Mucosa of stomach (tissue), 1 donor: ENCODE data around the gene PUM2.

Experiments
- H3K27me3 ChIP-seq: one replicate; pipeline ENCODE4 v1.7.0; 2013; ENCODE audit warnings: mild to moderate bottlenecking, low read length; ENCODE audit not compliant: control insufficient read depth, insufficient read depth
- H3K36me3 ChIP-seq: one replicate; pipeline ENCODE4 v1.7.0; 2013; ENCODE audit warnings: low read length; ENCODE audit not compliant: control insufficient read depth, insufficient read depth
- H3K4me1 ChIP-seq: one replicate; pipeline ENCODE4 v1.7.0; 2013; ENCODE audit warnings: mild to moderate bottlenecking, low read length; ENCODE audit not compliant: control insufficient read depth, insufficient read depth
- H3K4me3 ChIP-seq: one replicate; pipeline ENCODE4 v1.7.0; 2013; ENCODE audit warnings: low read length
- H3K9ac ChIP-seq: one replicate; pipeline ENCODE4 v1.7.0; 2013; ENCODE audit warnings: mild to moderate bottlenecking, low read length, moderate library complexity
- H3K9me3 ChIP-seq: one replicate; pipeline ENCODE4 v1.7.0; 2013; ENCODE audit warnings: mild to moderate bottlenecking, low read length, moderate library complexity; ENCODE audit not compliant: control insufficient read depth
- donor health status: Pancreatic carcinoma.

PUM2 gene

DNA sequence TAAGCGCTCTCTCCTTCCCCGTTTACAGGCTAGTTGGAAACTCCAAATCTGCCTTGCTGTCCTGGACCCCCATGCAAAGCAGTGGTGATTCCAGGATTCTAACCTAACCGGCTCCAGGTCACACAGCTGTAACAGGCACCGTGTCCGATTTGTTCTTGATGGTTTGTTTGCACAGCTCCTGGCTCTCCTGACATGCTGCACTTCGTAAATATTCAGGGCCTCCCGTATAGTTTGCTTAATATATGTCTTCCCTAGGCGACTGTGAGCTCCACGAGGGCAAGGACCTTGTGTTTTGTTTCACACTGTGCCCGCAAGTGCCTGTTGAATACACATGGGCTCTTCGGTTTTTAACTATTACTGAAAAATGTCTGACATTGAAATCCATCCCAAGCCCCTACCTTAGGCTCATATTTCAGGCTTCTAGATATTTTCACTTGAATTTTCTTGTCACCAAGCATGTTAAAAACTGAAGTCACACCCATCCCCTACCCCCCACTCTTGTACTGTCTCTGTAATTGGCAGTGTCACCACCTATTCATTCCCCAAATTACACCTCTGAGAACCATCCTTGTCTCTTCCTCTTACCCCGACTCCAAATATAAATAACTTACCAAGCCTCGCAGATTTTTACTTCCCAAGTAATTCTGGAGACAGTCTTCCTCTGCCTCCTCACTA lies 1.0 kb upstream of the PUM2 start:
- Histone ChIP-seq H3K36me3 (no peaks in the 10 kb centered on the region), H3K4me1 (peaks cover 36% of the 10 kb centered on the region), H3K4me3 (peak overlapping the region; percentile 76), H3K9ac (peak overlapping the region; percentile 89), H3K9me3 (no peaks in the 10 kb centered on the region), H3K27me3 (no peaks in the 10 kb centered on the region)

DNA sequence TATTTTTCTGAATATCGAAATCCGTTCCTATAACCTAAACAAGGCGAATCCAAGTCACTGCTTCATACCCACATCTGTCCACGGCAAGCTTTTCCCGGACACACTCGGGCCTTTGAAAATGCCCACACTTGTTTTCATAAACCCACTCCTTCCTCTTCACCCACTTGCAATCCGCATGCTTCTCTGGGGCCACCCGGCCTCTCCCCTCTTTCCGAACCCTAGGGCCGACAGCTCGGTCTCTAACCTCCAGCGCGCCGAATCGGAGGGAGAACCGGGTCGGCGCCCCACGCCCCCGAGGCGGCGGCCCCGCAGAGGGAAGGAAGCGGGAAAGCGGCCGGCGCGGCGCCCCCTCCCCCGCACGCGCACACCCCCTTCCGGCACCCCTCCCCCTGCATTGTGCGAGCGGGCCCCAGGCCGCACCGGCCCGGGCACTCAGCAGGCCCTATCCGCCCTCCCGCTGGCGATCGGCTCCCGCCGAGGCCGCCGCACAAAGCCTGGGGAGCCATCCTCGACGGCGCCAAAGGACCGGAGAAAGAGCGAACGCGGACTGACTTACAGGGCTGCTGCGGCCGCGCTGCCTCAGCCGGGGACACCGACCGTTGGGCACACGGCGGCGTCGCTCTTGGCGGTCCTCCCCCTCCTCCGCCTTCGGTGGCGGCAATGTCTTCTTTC lies 467 bp downstream of the PUM2 start:
- Histone ChIP-seq H3K9ac (peak overlapping the region; percentile 69), H3K9me3 (no peaks in the 10 kb centered on the region), H3K36me3 (no peaks in the 10 kb centered on the region), H3K4me1 (peaks cover 41% of the 10 kb centered on the region), H3K4me3 (peak overlapping the region; percentile 52), H3K27me3 (no peaks in the 10 kb centered on the region)

DNA sequence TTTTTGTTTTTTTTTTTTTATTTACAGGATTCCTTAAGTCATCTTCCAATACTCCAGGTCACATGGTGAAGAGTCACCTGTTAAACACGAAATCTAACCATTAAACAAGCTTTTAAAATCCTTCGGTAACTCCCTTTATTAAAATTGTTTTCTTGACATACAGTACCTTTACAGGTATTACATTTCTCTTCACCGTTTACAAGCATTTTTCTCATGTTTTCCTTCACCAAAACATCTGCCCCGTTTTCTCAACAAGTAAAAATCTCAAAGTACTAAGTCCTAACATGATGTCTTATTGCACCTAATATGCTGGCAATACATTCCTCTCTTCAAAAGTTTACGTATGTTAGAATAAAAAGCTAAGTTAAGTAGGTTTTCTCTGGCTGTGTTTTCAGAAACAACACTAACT lies 1.1 kb downstream of the PUM2 start:
- H3K9ac ChIP-seq: peak overlapping the region; percentile 69
- H3K9me3 ChIP-seq: no peaks in the 10 kb centered on the region
- no peaks in the 10 kb centered on the region for H3K36me3 ChIP-seq
- peaks cover 41% of the 10 kb centered on the region for H3K4me1 ChIP-seq
- peak overlapping the region; percentile 52 for H3K4me3 ChIP-seq
- H3K27me3 ChIP-seq: no peaks in the 10 kb centered on the region

DNA sequence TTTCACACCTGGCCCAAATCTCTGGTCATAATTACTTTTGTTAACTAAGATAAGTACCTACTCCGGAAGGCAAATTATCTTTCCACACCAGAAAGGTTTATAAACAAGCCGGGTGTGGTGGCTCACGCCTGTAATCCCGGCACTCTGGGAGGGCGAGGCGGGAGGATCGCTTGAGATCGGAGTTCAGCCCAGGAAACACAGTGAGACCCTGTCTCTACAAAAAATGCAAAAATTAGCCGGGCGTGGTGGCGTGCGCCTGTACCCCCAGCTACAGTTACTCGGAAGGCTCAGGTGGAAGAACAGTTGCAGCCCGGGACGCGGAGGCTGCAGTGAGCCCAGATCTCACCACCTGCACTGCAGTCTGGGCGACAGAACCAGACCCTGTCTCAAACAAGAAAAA lies 2.1 kb downstream of the PUM2 start:
- Histone ChIP-seq H3K36me3 (no peaks in the 10 kb centered on the region), H3K4me1 (peaks cover 37% of the 10 kb centered on the region), H3K27me3 (no peaks in the 10 kb centered on the region), H3K9me3 (no peaks in the 10 kb centered on the region), H3K9ac (no peak overlapping the region), H3K4me3 (no peak overlapping the region)

GRCh38 chr2:20346565-20347381 lies 3.9 kb downstream of the PUM2 start:
- no peaks in the 10 kb centered on the region for H3K36me3 ChIP-seq

GRCh38 chr2:20343128-20343527 lies 7.5 kb downstream of the PUM2 start:
- H3K4me3 ChIP-seq: no peak overlapping the region
- H3K9ac ChIP-seq: no peak overlapping the region
- H3K9me3 ChIP-seq: no peaks in the 10 kb centered on the region
- no peaks in the 10 kb centered on the region for H3K36me3 ChIP-seq
- peaks cover 16% of the 10 kb centered on the region for H3K4me1 ChIP-seq
- H3K27me3 ChIP-seq: no peaks in the 10 kb centered on the region

More at GRCh38 chr2:20346565-20347381, 3.9 kb downstream of the PUM2 start:
- Histone ChIP-seq H3K4me1 (peaks cover 27% of the 10 kb centered on the region), H3K4me3 (no peak overlapping the region), H3K9me3 (no peaks in the 10 kb centered on the region), H3K9ac (no peak overlapping the region), H3K27me3 (no peaks in the 10 kb centered on the region)

DNA sequence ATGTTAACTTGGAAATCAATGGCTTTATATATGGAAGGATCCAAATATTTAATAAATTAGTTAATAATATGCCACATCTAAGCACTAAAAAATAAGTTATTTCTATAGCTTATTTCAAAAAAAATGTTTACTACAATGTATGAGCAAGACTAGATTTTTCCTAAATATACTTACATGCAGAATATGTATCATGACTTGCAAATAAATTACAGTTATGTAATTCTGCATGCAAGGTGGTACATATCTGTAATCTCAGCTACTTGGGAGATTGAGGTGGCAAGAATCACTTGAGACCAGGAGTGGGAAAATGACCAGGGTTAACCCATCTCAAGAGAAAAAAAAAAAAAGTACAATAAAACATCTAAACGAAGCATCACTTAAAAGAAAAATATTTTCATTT lies 11.6 kb downstream of the PUM2 start:
- no peak overlapping the region for H3K9ac ChIP-seq
- H3K4me1 ChIP-seq: peaks cover 11% of the 10 kb centered on the region
- no peak overlapping the region for H3K4me3 ChIP-seq
- H3K27me3 ChIP-seq: no peaks in the 10 kb centered on the region
- no peaks in the 10 kb centered on the region for H3K9me3 ChIP-seq
- no peaks in the 10 kb centered on the region for H3K36me3 ChIP-seq

DNA sequence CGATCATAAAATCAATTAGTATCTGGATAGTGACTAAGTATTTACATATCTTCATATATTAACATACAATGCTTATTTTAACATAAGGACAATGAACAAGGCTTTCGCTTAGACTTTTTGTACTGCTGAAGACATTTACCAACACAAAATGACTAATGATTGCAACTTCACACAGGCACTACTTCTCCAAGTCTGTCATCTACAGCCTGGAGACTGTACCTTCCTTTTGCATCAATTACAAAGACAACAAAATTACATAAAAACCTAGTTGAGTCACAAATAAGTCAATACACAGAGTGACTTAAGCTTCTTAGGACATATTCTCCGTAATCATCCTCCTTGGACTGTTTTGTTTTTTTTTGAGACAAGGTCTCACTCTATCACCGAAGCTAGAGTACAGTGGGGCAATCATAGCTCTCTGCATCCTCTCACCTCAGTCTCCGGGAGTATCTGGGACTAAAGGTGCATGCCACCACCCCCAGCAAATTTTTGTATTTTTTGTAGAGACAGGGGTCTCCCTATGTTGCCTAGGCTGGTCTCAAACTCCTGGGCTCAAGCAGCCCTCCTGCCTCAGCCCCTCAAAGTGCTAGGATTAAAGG lies 15.9 kb downstream of the PUM2 start:
- H3K36me3 ChIP-seq: no peaks in the 10 kb centered on the region
- H3K4me1 ChIP-seq: peaks cover 11% of the 10 kb centered on the region
- H3K27me3 ChIP-seq: no peaks in the 10 kb centered on the region
- H3K4me3 ChIP-seq: no peak overlapping the region
- H3K9me3 ChIP-seq: no peaks in the 10 kb centered on the region
- no peak overlapping the region for H3K9ac ChIP-seq

GRCh38 chr2:20333738-20334137 lies 16.9 kb downstream of the PUM2 start:
- Histone ChIP-seq H3K36me3 (no peaks in the 10 kb centered on the region), H3K9me3 (no peaks in the 10 kb centered on the region), H3K9ac (no peak overlapping the region), H3K4me3 (no peak overlapping the region), H3K4me1 (peaks cover 11% of the 10 kb centered on the region), H3K27me3 (no peaks in the 10 kb centered on the region)

- Histone ChIP-seq H3K4me1 (peaks cover 7% of the 10 kb centered on the region), H3K36me3 (no peaks in the 10 kb centered on the region), H3K4me3 (no peak overlapping the region), H3K9ac (no peak overlapping the region), H3K27me3 (no peaks in the 10 kb centered on the region), H3K9me3 (no peaks in the 10 kb centered on the region)
Observed at GRCh38 chr2:20330192-20330591, 20.5 kb downstream of the PUM2 start.

DNA sequence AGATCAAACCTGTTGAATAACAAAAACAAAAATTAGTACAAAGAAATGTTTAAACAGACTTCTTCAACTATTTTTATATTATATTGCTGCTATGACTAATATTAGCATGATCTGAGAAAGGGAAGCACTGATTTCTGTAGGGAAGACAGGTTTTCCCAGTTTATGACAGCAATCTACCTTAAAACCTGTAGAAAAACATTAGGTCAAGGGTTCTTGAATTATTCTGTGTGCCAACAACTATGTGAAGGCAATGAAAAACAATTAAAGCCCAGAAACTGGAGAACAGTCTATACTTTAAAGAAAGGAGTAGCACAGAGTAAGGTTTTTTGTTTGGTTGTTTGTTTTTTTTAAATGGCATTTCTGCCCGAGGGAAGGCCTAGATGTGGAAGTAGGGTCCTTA lies 23.3 kb downstream of the PUM2 start:
- Histone ChIP-seq H3K9me3 (no peaks in the 10 kb centered on the region), H3K4me3 (no peak overlapping the region), H3K9ac (no peak overlapping the region), H3K36me3 (no peaks in the 10 kb centered on the region), H3K27me3 (no peaks in the 10 kb centered on the region), H3K4me1 (no peaks in the 10 kb centered on the region)
